HEK293 (cell line): Measurements from ENCODE around the gene CCDC30.

Source experiments
- CTCF ChIA-PET: fragments of 350-600 bp; formaldehyde crosslinking; extraction: SDS; loops from one replicate; lab custom pipeline; 2021; ENCODE audit warnings: antibody characterized with exemption; lab: Yijun Ruan, JAX
- POLR2A ChIA-PET: fragments of 300-600 bp; formaldehyde crosslinking; extraction: SDS; loops from one replicate; lab custom pipeline; 2020; ENCODE audit warnings: antibody characterized with exemption, inconsistent platforms; lab: Yijun Ruan, JAX
- H3K27ac ChIP-seq: fragments of 200-500 bp; sonication (Bioruptor generic); 2 replicates; pipeline ENCODE4 v1.5.1; 2014; ENCODE audit warnings: low read depth, low read length, control low read depth, inconsistent platforms; ENCODE audit errors: extremely low read depth
- H3K36me3 ChIP-seq, 2 experiments: fragments of 200-500 bp in 1 of 2; sonication (Bioruptor generic) in 1 of 2; 1 replicate in 1 of 2; 2 replicates in 1 of 2; pipeline ENCODE4 v1.5.1; 2014 to 2017; ENCODE audit warnings: inconsistent platforms in 2 of 2, low read length in 2 of 2; ENCODE audit not compliant: control insufficient read depth in 2 of 2, insufficient read depth in 1 of 2
- H3K4me1 ChIP-seq: fragments of 200-500 bp; sonication (Bioruptor generic); 2 replicates; pipeline ENCODE4 v1.5.1; 2014; ENCODE audit warnings: mild to moderate bottlenecking, low read length, inconsistent platforms; ENCODE audit not compliant: control insufficient read depth, insufficient read depth
- H3K4me3 ChIP-seq: 2 replicates; pipeline ENCODE4 v1.5.1; 2011; ENCODE audit warnings: low read depth, mild to moderate bottlenecking, control low read depth, low read length, moderate library complexity
- H3K9me3 ChIP-seq: fragments of 200-500 bp; sonication (Bioruptor generic); 2 replicates; pipeline ENCODE4 v1.5.1; 2014; ENCODE audit warnings: low read depth, low read length, inconsistent platforms; ENCODE audit not compliant: control insufficient read depth, insufficient read depth
- BCL11A ChIP-seq: fragments of 450-650 bp; formaldehyde crosslinking; IDR thresholded peaks from 2 replicates; pipeline ENCODE4 v1.5.1; 2016; ENCODE audit warnings: low read depth, missing biosample characterization, missing genetic modification characterization
- MZF1 ChIP-seq: fragments of 450-650 bp; formaldehyde crosslinking; IDR thresholded peaks from 2 replicates; pipeline ENCODE4 v1.5.1; 2017; ENCODE audit warnings: missing biosample characterization, missing genetic modification characterization, borderline replicate concordance
- OSR2 ChIP-seq: fragments of 450-650 bp; formaldehyde crosslinking; IDR thresholded peaks from 2 replicates; pipeline ENCODE4 v1.5.1; 2016; ENCODE audit warnings: missing biosample characterization, missing genetic modification characterization
- SETDB1 ChIP-seq: IDR thresholded peaks from one replicate; pipeline ENCODE4 v1.6.1; 2017; ENCODE audit warnings: mild to moderate bottlenecking, low read length, moderate library complexity, mixed read lengths; ENCODE audit not compliant: insufficient read length
- ZBTB17 ChIP-seq: fragments of 450-650 bp; formaldehyde crosslinking; IDR thresholded peaks from 2 replicates; pipeline ENCODE4 v1.5.1; 2016; ENCODE audit warnings: missing biosample characterization, missing genetic modification characterization
- ZFP69B ChIP-seq: fragments of 450-650 bp; formaldehyde crosslinking; IDR thresholded peaks from 2 replicates; pipeline ENCODE4 v1.5.1; 2016; ENCODE audit warnings: missing biosample characterization, missing genetic modification characterization
- ZNF214 ChIP-seq: fragments of 450-650 bp; formaldehyde crosslinking; IDR thresholded peaks from 2 replicates; pipeline ENCODE4 v1.5.1; 2017; ENCODE audit warnings: missing biosample characterization, mild to moderate bottlenecking, missing genetic modification characterization, borderline replicate concordance
- ZNF223 ChIP-seq: fragments of 450-650 bp; formaldehyde crosslinking; IDR thresholded peaks from 2 replicates; pipeline ENCODE4 v1.5.1; 2016; ENCODE audit warnings: missing biosample characterization, missing genetic modification characterization
- ZNF23 ChIP-seq: fragments of 450-650 bp; formaldehyde crosslinking; IDR thresholded peaks from 2 replicates; pipeline ENCODE4 v1.5.1; 2016; ENCODE audit warnings: missing biosample characterization, missing genetic modification characterization, borderline replicate concordance
- ZNF350 ChIP-seq: fragments of 450-650 bp; formaldehyde crosslinking; IDR thresholded peaks from 2 replicates; pipeline ENCODE4 v1.5.0; 2017; ENCODE audit warnings: missing biosample characterization, mild to moderate bottlenecking, missing genetic modification characterization
- ZNF416 ChIP-seq: fragments of 450-650 bp; formaldehyde crosslinking; IDR thresholded peaks from 2 replicates; pipeline ENCODE4 v1.5.1; 2016; ENCODE audit warnings: missing biosample characterization, missing genetic modification characterization
- ZNF623 ChIP-seq: fragments of 450-650 bp; formaldehyde crosslinking; IDR thresholded peaks from 2 replicates; pipeline ENCODE4 v1.5.1; 2016; ENCODE audit warnings: missing biosample characterization, missing genetic modification characterization
- ZNF624 ChIP-seq: fragments of 450-650 bp; formaldehyde crosslinking; IDR thresholded peaks from 2 replicates; pipeline ENCODE4 v1.5.1; 2017; ENCODE audit warnings: missing biosample characterization, missing genetic modification characterization
- ZNF658 ChIP-seq: fragments of 450-650 bp; formaldehyde crosslinking; IDR thresholded peaks from 2 replicates; pipeline ENCODE4; 2016; ENCODE audit warnings: missing biosample characterization, missing genetic modification characterization
- ZNF777 ChIP-seq: fragments of 450-650 bp; formaldehyde crosslinking; IDR thresholded peaks from 2 replicates; pipeline ENCODE4 v1.5.1; 2017; ENCODE audit warnings: missing biosample characterization, missing genetic modification characterization, borderline replicate concordance
- TF ChIP-seq, protein P1 (sequence below): fragments of 450-650 bp; formaldehyde crosslinking; IDR thresholded peaks from 2 replicates; pipeline ENCODE4 v1.5.1; 2017; ENCODE audit warnings: missing biosample characterization, missing genetic modification characterization
- TF ChIP-seq, protein P2 (sequence below): fragments of 450-650 bp; formaldehyde crosslinking; IDR thresholded peaks from 2 replicates; pipeline ENCODE4 v1.5.1; 2016; ENCODE audit warnings: missing biosample characterization, missing genetic modification characterization
- TF ChIP-seq, protein P3 (sequence below): fragments of 450-650 bp; formaldehyde crosslinking; IDR thresholded peaks from 2 replicates; pipeline ENCODE4 v1.5.1; 2017; ENCODE audit warnings: missing biosample characterization, missing genetic modification characterization
- TF ChIP-seq, protein P4 (sequence below): fragments of 450-650 bp; formaldehyde crosslinking; IDR thresholded peaks from 2 replicates; pipeline ENCODE4 v1.5.1; 2016; ENCODE audit warnings: missing biosample characterization, missing genetic modification characterization
- TF ChIP-seq, protein P5 (sequence below): fragments of 450-650 bp; formaldehyde crosslinking; IDR thresholded peaks from 2 replicates; pipeline ENCODE4 v1.5.1; 2016; ENCODE audit warnings: missing biosample characterization, missing genetic modification characterization

CCDC30 gene

DNA sequence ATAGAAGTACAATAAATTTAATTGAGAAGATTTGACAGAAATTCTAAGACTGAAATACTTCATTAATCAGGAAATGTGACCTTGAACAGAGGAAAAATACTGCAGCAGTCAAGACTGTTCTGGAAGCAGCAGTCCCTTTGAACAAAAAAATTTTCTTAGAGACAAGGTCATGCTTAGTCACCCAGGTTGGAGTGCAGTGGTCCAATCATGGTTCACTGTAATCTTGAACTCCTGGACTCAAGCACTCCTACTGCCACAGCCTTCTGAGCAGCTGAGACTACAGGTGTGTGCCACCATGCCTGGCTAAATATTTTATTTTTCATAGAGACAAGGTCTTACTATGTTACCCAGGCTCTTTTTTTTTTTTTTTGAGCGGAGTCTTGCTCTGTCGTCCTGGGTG, 1.9 kb upstream of the CCDC30 start:
- POLR2A ChIA-PET = no interaction called here
- peaks cover 20 to 33% of the 10 kb centered on the region in 2 experiments for H3K36me3 ChIP-seq
- H3K4me3 ChIP-seq = no peak overlapping the region
- H3K27ac ChIP-seq = no peak overlapping the region
- H3K4me1 ChIP-seq = peaks cover 11% of the 10 kb centered on the region; the same call in 1 of the 2 replicates
- no peaks in the 10 kb centered on the region for H3K9me3 ChIP-seq
- no peak for TF ChIP-seq SETDB1
- no peak for TF ChIP-seq ZNF23
- CTCF ChIA-PET = interaction anchor here (1.6 kb wide), 1 partner anchor 117 kb away, joined by 3 read pairs; no protein-coding TSS in a partner anchor

DNA sequence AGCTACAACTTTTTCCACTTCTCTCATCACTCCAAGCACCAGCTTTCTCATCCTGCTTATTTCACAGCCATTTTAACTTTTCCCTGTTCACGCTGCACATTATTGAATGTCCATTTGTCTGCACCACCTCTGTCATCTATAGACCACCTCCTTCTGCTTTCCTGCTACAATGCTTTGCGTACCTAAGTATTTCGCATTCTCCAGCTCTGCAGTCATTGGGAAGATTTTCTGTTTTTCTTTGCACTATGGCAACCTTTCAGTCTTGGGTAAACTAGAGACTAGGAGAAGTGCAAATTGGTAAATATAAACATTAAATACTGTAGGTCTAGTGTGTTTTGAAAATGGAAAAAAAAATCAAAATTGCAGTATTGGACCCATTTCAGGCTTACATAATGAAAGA, 835 bp downstream of the CCDC30 start:
- H3K27ac ChIP-seq = no peak overlapping the region
- peaks cover 14 to 21% of the 10 kb centered on the region in 2 experiments for H3K36me3 ChIP-seq
- peaks cover 7% of the 10 kb centered on the region; the same call in 1 of the 2 replicates for H3K4me1 ChIP-seq
- CTCF ChIA-PET = interaction anchor here (0.6 to 1.3 kb wide), 3 partner anchors 85 to 890 kb away, joined by 3 to 4 read pairs (median 3); no protein-coding TSS in a partner anchor
- TF ChIP-seq ZNF214 (tag by site-specific recombination) (no peak), ZNF350 (tag by site-specific recombination) (no peak), ZNF624 (no peak), ZNF223 (tag by site-specific recombination) (no peak), MZF1 (tag by site-specific recombination) (no peak), ZFP69B (no peak), BCL11A (tag by site-specific recombination) (no peak), ZBTB17 (no peak), OSR2 (no peak), ZNF623 (tag by site-specific recombination) (no peak), ZNF777 (tag by site-specific recombination) (no peak), ZNF658 (tag by site-specific recombination) (no peak), ZNF416 (tag by site-specific recombination) (no peak)
- TF ChIP-seq, protein P1, sequence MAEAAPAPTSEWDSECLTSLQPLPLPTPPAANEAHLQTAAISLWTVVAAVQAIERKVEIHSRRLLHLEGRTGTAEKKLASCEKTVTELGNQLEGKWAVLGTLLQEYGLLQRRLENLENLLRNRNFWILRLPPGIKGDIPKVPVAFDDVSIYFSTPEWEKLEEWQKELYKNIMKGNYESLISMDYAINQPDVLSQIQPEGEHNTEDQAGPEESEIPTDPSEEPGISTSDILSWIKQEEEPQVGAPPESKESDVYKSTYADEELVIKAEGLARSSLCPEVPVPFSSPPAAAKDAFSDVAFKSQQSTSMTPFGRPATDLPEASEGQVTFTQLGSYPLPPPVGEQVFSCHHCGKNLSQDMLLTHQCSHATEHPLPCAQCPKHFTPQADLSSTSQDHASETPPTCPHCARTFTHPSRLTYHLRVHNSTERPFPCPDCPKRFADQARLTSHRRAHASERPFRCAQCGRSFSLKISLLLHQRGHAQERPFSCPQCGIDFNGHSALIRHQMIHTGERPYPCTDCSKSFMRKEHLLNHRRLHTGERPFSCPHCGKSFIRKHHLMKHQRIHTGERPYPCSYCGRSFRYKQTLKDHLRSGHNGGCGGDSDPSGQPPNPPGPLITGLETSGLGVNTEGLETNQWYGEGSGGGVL (tag by site-specific recombination) = no peak
- TF ChIP-seq, protein P2, sequence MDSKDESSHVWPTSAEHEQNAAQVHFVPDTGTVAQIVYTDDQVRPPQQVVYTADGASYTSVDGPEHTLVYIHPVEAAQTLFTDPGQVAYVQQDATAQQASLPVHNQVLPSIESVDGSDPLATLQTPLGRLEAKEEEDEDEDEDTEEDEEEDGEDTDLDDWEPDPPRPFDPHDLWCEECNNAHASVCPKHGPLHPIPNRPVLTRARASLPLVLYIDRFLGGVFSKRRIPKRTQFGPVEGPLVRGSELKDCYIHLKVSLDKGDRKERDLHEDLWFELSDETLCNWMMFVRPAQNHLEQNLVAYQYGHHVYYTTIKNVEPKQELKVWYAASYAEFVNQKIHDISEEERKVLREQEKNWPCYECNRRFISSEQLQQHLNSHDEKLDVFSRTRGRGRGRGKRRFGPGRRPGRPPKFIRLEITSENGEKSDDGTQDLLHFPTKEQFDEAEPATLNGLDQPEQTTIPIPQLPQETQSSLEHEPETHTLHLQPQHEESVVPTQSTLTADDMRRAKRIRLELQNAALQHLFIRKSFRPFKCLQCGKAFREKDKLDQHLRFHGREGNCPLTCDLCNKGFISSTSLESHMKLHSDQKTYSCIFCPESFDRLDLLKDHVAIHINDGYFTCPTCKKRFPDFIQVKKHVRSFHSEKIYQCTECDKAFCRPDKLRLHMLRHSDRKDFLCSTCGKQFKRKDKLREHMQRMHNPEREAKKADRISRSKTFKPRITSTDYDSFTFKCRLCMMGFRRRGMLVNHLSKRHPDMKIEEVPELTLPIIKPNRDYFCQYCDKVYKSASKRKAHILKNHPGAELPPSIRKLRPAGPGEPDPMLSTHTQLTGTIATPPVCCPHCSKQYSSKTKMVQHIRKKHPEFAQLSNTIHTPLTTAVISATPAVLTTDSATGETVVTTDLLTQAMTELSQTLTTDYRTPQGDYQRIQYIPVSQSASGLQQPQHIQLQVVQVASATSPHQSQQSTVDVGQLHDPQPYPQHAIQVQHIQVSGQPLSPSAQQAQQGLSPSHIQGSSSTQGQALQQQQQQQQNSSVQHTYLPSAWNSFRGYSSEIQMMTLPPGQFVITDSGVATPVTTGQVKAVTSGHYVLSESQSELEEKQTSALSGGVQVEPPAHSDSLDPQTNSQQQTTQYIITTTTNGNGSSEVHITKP (tag by site-specific recombination) = no peak
- TF ChIP-seq, protein P3, sequence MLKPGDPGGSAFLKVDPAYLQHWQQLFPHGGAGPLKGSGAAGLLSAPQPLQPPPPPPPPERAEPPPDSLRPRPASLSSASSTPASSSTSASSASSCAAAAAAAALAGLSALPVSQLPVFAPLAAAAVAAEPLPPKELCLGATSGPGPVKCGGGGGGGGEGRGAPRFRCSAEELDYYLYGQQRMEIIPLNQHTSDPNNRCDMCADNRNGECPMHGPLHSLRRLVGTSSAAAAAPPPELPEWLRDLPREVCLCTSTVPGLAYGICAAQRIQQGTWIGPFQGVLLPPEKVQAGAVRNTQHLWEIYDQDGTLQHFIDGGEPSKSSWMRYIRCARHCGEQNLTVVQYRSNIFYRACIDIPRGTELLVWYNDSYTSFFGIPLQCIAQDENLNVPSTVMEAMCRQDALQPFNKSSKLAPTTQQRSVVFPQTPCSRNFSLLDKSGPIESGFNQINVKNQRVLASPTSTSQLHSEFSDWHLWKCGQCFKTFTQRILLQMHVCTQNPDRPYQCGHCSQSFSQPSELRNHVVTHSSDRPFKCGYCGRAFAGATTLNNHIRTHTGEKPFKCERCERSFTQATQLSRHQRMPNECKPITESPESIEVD = no peak
- TF ChIP-seq, protein P4, sequence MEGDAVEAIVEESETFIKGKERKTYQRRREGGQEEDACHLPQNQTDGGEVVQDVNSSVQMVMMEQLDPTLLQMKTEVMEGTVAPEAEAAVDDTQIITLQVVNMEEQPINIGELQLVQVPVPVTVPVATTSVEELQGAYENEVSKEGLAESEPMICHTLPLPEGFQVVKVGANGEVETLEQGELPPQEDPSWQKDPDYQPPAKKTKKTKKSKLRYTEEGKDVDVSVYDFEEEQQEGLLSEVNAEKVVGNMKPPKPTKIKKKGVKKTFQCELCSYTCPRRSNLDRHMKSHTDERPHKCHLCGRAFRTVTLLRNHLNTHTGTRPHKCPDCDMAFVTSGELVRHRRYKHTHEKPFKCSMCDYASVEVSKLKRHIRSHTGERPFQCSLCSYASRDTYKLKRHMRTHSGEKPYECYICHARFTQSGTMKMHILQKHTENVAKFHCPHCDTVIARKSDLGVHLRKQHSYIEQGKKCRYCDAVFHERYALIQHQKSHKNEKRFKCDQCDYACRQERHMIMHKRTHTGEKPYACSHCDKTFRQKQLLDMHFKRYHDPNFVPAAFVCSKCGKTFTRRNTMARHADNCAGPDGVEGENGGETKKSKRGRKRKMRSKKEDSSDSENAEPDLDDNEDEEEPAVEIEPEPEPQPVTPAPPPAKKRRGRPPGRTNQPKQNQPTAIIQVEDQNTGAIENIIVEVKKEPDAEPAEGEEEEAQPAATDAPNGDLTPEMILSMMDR = no peak
- TF ChIP-seq, protein P5, sequence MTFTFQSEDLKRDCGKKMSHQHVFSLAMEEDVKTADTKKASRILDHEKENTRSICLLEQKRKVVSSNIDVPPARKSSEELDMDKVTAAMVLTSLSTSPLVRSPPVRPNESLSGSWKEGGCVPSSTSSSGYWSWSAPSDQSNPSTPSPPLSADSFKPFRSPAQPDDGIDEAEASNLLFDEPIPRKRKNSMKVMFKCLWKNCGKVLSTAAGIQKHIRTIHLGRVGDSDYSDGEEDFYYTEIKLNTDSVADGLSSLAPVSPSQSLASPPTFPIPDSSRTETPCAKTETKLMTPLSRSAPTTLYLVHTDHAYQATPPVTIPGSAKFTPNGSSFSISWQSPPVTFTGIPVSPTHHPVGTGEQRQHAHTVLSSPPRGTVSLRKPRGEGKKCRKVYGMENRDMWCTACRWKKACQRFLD (tag by site-specific recombination) = no peak
- no peak overlapping the region for H3K4me3 ChIP-seq
- no peaks in the 10 kb centered on the region for H3K9me3 ChIP-seq
- POLR2A ChIA-PET = interaction anchor here (0.8 kb wide), 1 partner anchor 11 kb away, joined by 3 read pairs; no protein-coding TSS in a partner anchor
